Hepatocyte (in vitro differentiated cells): Measurements from ENCODE around the gene APBB2. TPM values are rescaled to one million over a fixed set of nuclear protein-coding genes. Genes with fewer than 3 reads are reported as not detected.

Experiments
- DNase-seq: peaks from one replicate; pipeline ENCODE4 v3.0.0-alpha.2; 2016; ENCODE audit warnings: low spot score
- H2AFZ ChIP-seq: fragments of 200-600 bp; sonication (generic); 2 replicates; pipeline ENCODE4 v1.6.0; 2016; ENCODE audit warnings: antibody characterized with exemption, mild to moderate bottlenecking
- H3K27ac ChIP-seq: fragments of 200-600 bp; sonication (generic); 2 replicates; pipeline ENCODE4 v1.5.1; 2016; ENCODE audit warnings: mild to moderate bottlenecking
- H3K27me3 ChIP-seq: fragments of 200-600 bp; sonication (generic); 2 replicates; pipeline ENCODE4 v1.6.1; 2016
- H3K36me3 ChIP-seq: fragments of 200-600 bp; sonication (generic); replicated peaks from 2 replicates; pipeline ENCODE4 v1.5.1; 2016; ENCODE audit warnings: low read depth; ENCODE audit not compliant: insufficient read depth
- H3K4me1 ChIP-seq: fragments of 200-600 bp; sonication (generic); 2 replicates; pipeline ENCODE4 v1.5.1; 2016; ENCODE audit warnings: mild to moderate bottlenecking, moderate library complexity; ENCODE audit not compliant: insufficient read depth
- H3K4me2 ChIP-seq: fragments of 200-600 bp; sonication (generic); 2 replicates; pipeline ENCODE4 v1.6.0; 2016
- H3K4me3 ChIP-seq: fragments of 200-600 bp; sonication (generic); 2 replicates; pipeline ENCODE4 v1.5.1; 2016; ENCODE audit warnings: mild to moderate bottlenecking
- H3K79me2 ChIP-seq: fragments of 200-600 bp; sonication (generic); 2 replicates; pipeline ENCODE4 v1.6.0; 2017; ENCODE audit warnings: mild to moderate bottlenecking
- H3K9me2 ChIP-seq: fragments of 200-600 bp; sonication (generic); replicated peaks from 2 replicates; pipeline ENCODE4 v1.6.0; 2017; ENCODE audit warnings: mild to moderate bottlenecking; ENCODE audit not compliant: insufficient read depth
- H3K9me3 ChIP-seq: fragments of 200-600 bp; sonication (generic); 2 replicates; pipeline ENCODE4 v1.5.1; 2016; ENCODE audit warnings: low read depth, mild to moderate bottlenecking
- H4K20me1 ChIP-seq: fragments of 200-600 bp; sonication (generic); 2 replicates; pipeline ENCODE4 v1.6.0; 2016; ENCODE audit warnings: mild to moderate bottlenecking; ENCODE audit not compliant: insufficient read depth, poor library complexity, severe bottlenecking
- EZH2 ChIP-seq: fragments of 200-600 bp; sonication (generic); IDR thresholded peaks from 2 replicates; pipeline ENCODE4 v1.6.1; 2016; ENCODE audit warnings: antibody characterized with exemption, mild to moderate bottlenecking, borderline replicate concordance
- EZH2phosphoT487 ChIP-seq: fragments of 200-600 bp; sonication (generic); IDR thresholded peaks from one replicate; pipeline ENCODE4 v1.6.1; 2018; ENCODE audit warnings: antibody characterized with exemption, mild to moderate bottlenecking, low read depth, moderate library complexity; ENCODE audit not compliant: unreplicated experiment, severe bottlenecking
- WGBS: methylation state at CpG from one replicate; pipeline ENCODE4 v1.1.6; 2016; ENCODE audit warnings: low lambda C conversion rate; ENCODE audit errors: missing lambda C conversion rate; 5-methylcytosine and 5-hydroxymethylcytosine counted together
- polyA plus RNA-seq: library from polyadenylated mRNA; unstranded; fragments of >200 nt; fragmentation: Nextera tagmentation; extraction: Ambion mirVana; gene quantifications from 2 replicates; pipeline ENCODE4 v1.2.1, GENCODE V29; 2016
- total RNA-seq: library from RNA; depleted of rRNA; stranded (reverse); fragments of >200 nt; gene quantifications from 2 replicates; pipeline ENCODE4 v1.2.3, GENCODE V29; 2014
- TF ChIP-seq, protein P1 (sequence below): fragments of 200-600 bp; sonication (generic); IDR thresholded peaks from 2 replicates; pipeline ENCODE4 v1.5.1; 2016; ENCODE audit warnings: antibody characterized with exemption, mild to moderate bottlenecking; ENCODE audit not compliant: poor library complexity

The APBB2 gene
- total and polyA plus RNA-seq, 2 experiments from 2014 or later, result 23.4 to 47.5 TPM

DNA sequence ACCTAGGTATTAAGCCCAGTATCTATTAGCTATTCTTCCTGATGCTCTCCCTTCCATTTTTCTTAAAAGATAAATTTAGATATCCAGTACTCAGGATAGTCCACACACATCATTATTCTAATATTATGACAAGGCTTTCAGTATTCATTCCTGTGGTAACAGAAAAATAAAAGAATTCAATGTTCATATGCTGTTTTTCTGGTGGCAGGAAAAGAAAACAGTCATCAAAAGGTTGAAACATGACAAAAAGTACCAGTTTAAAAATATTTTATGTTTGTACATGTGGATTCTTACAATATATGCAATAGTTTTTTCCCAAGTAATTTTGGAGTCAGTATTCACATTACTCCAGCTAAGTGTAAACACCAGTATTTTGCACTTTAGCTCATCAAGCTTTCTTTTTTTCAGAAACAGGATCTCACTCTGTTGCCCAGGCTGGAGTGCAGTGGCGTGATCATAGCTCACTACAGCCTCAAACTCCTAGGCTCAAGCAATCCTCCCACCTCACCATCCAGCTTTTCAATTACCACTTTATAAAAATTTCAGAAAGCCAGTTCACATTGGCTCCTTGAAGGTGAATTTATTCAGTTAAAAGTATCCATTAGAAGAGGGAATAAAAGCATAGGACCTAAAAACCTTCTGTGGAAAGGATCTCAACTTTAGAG lies 2.3 kb downstream of the APBB2 start:
- H3K4me2 ChIP-seq, result peak overlapping the region; percentile 91
- peaks cover 17% of the 10 kb centered on the region for H3K4me1 ChIP-seq
- H3K36me3 ChIP-seq, result no peaks in the 10 kb centered on the region
- H3K27ac ChIP-seq, result peak overlapping the region; percentile 8
- TF ChIP-seq EZH2phosphoT487 (no peak), EZH2 (no peak)
- TF ChIP-seq, protein P1, sequence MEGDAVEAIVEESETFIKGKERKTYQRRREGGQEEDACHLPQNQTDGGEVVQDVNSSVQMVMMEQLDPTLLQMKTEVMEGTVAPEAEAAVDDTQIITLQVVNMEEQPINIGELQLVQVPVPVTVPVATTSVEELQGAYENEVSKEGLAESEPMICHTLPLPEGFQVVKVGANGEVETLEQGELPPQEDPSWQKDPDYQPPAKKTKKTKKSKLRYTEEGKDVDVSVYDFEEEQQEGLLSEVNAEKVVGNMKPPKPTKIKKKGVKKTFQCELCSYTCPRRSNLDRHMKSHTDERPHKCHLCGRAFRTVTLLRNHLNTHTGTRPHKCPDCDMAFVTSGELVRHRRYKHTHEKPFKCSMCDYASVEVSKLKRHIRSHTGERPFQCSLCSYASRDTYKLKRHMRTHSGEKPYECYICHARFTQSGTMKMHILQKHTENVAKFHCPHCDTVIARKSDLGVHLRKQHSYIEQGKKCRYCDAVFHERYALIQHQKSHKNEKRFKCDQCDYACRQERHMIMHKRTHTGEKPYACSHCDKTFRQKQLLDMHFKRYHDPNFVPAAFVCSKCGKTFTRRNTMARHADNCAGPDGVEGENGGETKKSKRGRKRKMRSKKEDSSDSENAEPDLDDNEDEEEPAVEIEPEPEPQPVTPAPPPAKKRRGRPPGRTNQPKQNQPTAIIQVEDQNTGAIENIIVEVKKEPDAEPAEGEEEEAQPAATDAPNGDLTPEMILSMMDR, result no peak
- peak overlapping the region; percentile 33 for H2AFZ ChIP-seq
- H3K9me2 ChIP-seq, result no peaks in the 10 kb centered on the region
- DNase-seq, result no peak
- H3K79me2 ChIP-seq, result peaks cover 67% of the 10 kb centered on the region
- H3K4me3 ChIP-seq, result no peak overlapping the region
- H3K27me3 ChIP-seq, result no peaks in the 10 kb centered on the region
- no peaks in the 10 kb centered on the region for H3K9me3 ChIP-seq
- no peaks in the 10 kb centered on the region for H4K20me1 ChIP-seq
- 88% methylated on average over 1 of the region's 1 CpG for WGBS

DNA sequence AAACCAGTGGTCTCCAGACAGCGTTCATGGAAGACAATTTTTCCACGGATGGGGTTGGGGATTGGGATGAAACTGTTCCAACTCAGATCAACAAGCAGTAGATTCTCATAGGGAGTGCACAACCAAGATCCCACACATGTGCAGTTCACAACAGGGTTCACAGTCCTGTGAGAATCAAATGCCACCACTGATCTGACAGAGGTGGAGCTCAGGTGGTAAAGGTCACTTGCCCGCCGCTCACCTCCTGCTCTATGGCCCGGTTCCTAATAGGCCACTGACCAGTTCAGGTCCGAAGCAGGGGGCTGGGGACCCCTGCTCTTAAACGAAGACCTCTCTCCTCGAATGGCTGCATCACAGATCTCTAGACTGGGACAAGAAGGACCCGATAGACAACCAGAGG lies 4.4 kb downstream of the APBB2 start:
- Histone ChIP-seq H3K79me2 (peaks cover 88% of the 10 kb centered on the region), H2AFZ (no peak overlapping the region), H3K9me2 (no peaks in the 10 kb centered on the region), H3K4me1 (peaks cover 15% of the 10 kb centered on the region), H3K27ac (no peak overlapping the region), H4K20me1 (peaks cover 5% of the 10 kb centered on the region), H3K4me3 (no peak overlapping the region), H3K9me3 (no peaks in the 10 kb centered on the region), H3K36me3 (no peaks in the 10 kb centered on the region), H3K4me2 (peak overlapping the region; percentile 53), H3K27me3 (no peaks in the 10 kb centered on the region)
- WGBS, result 92% methylated on average over 9 of the region's 9 CpGs
- DNase-seq, result no peak
- TF ChIP-seq EZH2phosphoT487, result no peak
- no peak for TF ChIP-seq EZH2
- TF ChIP-seq, protein P1, result no peak

DNA sequence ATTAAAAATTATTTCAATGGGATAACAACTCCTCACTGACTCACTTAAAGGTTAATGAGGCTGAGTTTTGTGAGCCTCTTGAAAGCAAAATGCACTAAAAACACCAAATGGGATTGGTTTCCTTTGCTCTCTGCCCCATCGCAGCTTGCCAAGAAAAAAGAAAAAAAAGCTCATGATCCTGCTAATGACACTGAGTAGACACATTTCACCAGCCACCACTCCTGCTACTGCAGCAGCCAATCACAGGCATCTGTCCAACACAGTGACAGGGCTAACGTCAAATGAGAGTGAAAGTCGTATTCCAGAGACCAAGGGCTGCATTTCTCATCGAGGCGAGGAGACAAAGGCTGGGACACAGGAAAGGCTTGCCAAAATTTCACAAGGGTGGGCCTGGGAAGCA lies 5.2 kb downstream of the APBB2 start:
- no peaks in the 10 kb centered on the region for H3K36me3 ChIP-seq
- peaks cover 12% of the 10 kb centered on the region for H4K20me1 ChIP-seq
- WGBS, result 75% methylated on average over 5 of the region's 5 CpGs
- peak; percentile 48 for DNase-seq
- H3K4me3 ChIP-seq, result no peak overlapping the region
- TF ChIP-seq EZH2phosphoT487, result no peak
- TF ChIP-seq EZH2, result no peak
- no peaks in the 10 kb centered on the region for H3K9me3 ChIP-seq
- H3K27ac ChIP-seq, result no peak overlapping the region
- no peaks in the 10 kb centered on the region for H3K27me3 ChIP-seq
- no peaks in the 10 kb centered on the region for H3K9me2 ChIP-seq
- H2AFZ ChIP-seq, result no peak overlapping the region
- H3K79me2 ChIP-seq, result peaks cover 96% of the 10 kb centered on the region
- peaks cover 21% of the 10 kb centered on the region for H3K4me1 ChIP-seq
- H3K4me2 ChIP-seq, result peak overlapping the region; percentile 53

GRCh38 chr4:41207291-41207831 lies 7.0 kb downstream of the APBB2 start:
- no peaks in the 10 kb centered on the region for H3K9me3 ChIP-seq
- H2AFZ ChIP-seq, result no peak overlapping the region
- TF ChIP-seq EZH2phosphoT487 (no peak), EZH2 (no peak)
- TF ChIP-seq, protein P1, result no peak
- H3K9me2 ChIP-seq, result no peaks in the 10 kb centered on the region
- peaks cover 17% of the 10 kb centered on the region for H4K20me1 ChIP-seq
- H3K4me2 ChIP-seq, result no peak overlapping the region
- peaks cover 20% of the 10 kb centered on the region for H3K4me1 ChIP-seq
- no peak for DNase-seq
- H3K27ac ChIP-seq, result no peak overlapping the region
- no peaks in the 10 kb centered on the region for H3K27me3 ChIP-seq
- no peak overlapping the region for H3K4me3 ChIP-seq
- H3K36me3 ChIP-seq, result no peaks in the 10 kb centered on the region
- peaks cover 100% of the 10 kb centered on the region for H3K79me2 ChIP-seq
